GM12801 (cell line): ENCODE measurements around the gene IL12RB2.

Source experiments
- CTCF ChIP-seq: IDR thresholded peaks from one replicate; pipeline ENCODE4 v1.5.1; 2011; ENCODE audit warnings: control low read depth; ENCODE audit not compliant: insufficient read length; ENCODE audit errors: extremely low read depth

IL12RB2 gene

GRCh38 chr1:67307251-67308060 lies at the start of gene IL12RB2:
TSS of gene IL12RB2 (plus strand) at chr1:67307873. CDS start at chr1:67320369, 12,496 bp downstream.
- TF ChIP-seq CTCF, result no peak

- no peak for TF ChIP-seq CTCF
Measured at GRCh38 chr1:67261680-67262079, 46.0 kb upstream of the IL12RB2 start.

GRCh38 chr1:67262735-67263134 lies 44.9 kb upstream of the IL12RB2 start:
- no peak for TF ChIP-seq CTCF

- TF ChIP-seq CTCF, result no peak
Measured at GRCh38 chr1:67264152-67264551, 43.5 kb upstream of the IL12RB2 start.

GRCh38 chr1:67264899-67265298 lies 42.8 kb upstream of the IL12RB2 start:
- TF ChIP-seq CTCF, result no peak

GRCh38 chr1:67269061-67269460 lies 38.6 kb upstream of the IL12RB2 start:
- TF ChIP-seq CTCF, result no peak

GRCh38 chr1:67270541-67270940 lies 37.1 kb upstream of the IL12RB2 start:
- TF ChIP-seq CTCF, result no peak

GRCh38 chr1:67273591-67273990 lies 34.1 kb upstream of the IL12RB2 start:
- no peak for TF ChIP-seq CTCF
